GM23248 (cell line): ENCODE data around the gene SYP.

Experiments used
- EZH2 ChIP-seq: fragments of 200-600 bp; sonication (generic); IDR thresholded peaks from 2 replicates; pipeline ENCODE4 v1.6.1; 2018; ENCODE audit warnings: antibody characterized with exemption, mild to moderate bottlenecking; ENCODE audit not compliant: insufficient read depth, poor library complexity, severe bottlenecking
- EZH2phosphoT487 ChIP-seq: fragments of 200-600 bp; sonication (generic); IDR thresholded peaks from 2 replicates; pipeline ENCODE4 v1.6.1; 2018; ENCODE audit warnings: antibody characterized with exemption, moderate library complexity, mild to moderate bottlenecking, low read depth; ENCODE audit not compliant: insufficient read depth

- no peak for TF ChIP-seq EZH2
- TF ChIP-seq EZH2phosphoT487, result no peak
These were observed 21.9 kb upstream of the SYP start for GRCh38 chrX:49221868-49222267.
